Measurements from ENCODE around the gene CLTB. TPM values are rescaled to one million over a fixed set of nuclear protein-coding genes. Genes with fewer than 3 reads are reported as not detected.

CLTB gene
- total and polyA plus RNA-seq, 10 of the 15 experiments (the other 5 are each of a cell fraction or from before 2014, with no cell fraction given) = 1.6 to 52.8 (median 36.9) TPM

- peaks cover 0 to 3% of the 10 kb centered on the region in 2 experiments; a peak in 2 of 4 replicates for H3K36me3 ChIP-seq (ENCODE audit: control insufficient read depth in 2 of 2, insufficient read depth in 2 of 2, low read length in 1 of 2)
- no peak overlapping the region for H3K4me3 ChIP-seq
- no peak overlapping the region for H3K27ac ChIP-seq (ENCODE audit: control insufficient read depth, insufficient read depth)
- H3K27me3 ChIP-seq (replicated peaks in 1 of 2; ENCODE audit: control insufficient read depth in 2 of 2, insufficient read depth in 2 of 2, low read length in 1 of 2) = no peaks in the 10 kb centered on the region
- ChIA-PET POLR2A (no interaction called here), RAD21 (ENCODE audit: unreplicated experiment) (no interaction called here), CTCF (no interaction called here), SMC1A (ENCODE audit: uncharacterized antibody, unreplicated experiment) (no interaction called here)
- H2AFZ ChIP-seq (ENCODE audit: control insufficient read depth, low read depth, low read length) = no peak overlapping the region
- in situ Hi-C loops (cut with MboI) = no loop called here
- BruUV-seq (replicated peaks) = no TSS peak
- no peak overlapping the region for H3K9ac ChIP-seq (ENCODE audit: control insufficient read depth, insufficient read depth, low read length)
- H4K20me1 ChIP-seq (ENCODE audit: control insufficient read depth, insufficient read depth) = no peaks in the 10 kb centered on the region
- no peaks in the 10 kb centered on the region for H3K79me2 ChIP-seq (ENCODE audit: control insufficient read depth, insufficient read depth, low read length)
- DNase-seq (ENCODE audit: low read depth, low spot score) (no peak), FAIRE-seq (no peak), ATAC-seq (no peak)
- no peaks in the 10 kb centered on the region for H3K9me3 ChIP-seq (replicated peaks; ENCODE audit: control insufficient read depth, insufficient read depth, low read length)
- WGBS (ENCODE audit: insufficient coverage, insufficient replicate concordance, low lambda C conversion rate, missing lambda C conversion rate) = 69% methylated on average over 6 of the region's 6 CpGs
- TF ChIP-seq SMC3 (IDR thresholded peaks at IDR 0.05; ENCODE audit: borderline replicate concordance, low read length) = no peak
- no peak for TF ChIP-seq ZNF384 (IDR thresholded peaks at IDR 0.05; ENCODE audit: borderline replicate concordance, low read depth, low read length)
- TF ChIP-seq GATAD2B (conservative IDR thresholded peaks at IDR 0.05; ENCODE audit: low read depth) = no peak
- no peak for TF ChIP-seq ZBTB40 (IDR thresholded peaks at IDR 0.05; ENCODE audit: borderline replicate concordance)
- no peak for TF ChIP-seq CBFB (IDR thresholded peaks at IDR 0.05; ENCODE audit: low read depth)
- no peak for TF ChIP-seq RAD51 (IDR thresholded peaks at IDR 0.05)
- no peak for TF ChIP-seq RB1 (IDR thresholded peaks at IDR 0.05; ENCODE audit: borderline replicate concordance)
- no peaks in the 10 kb centered on the region for H3K4me1 ChIP-seq (ENCODE audit: control insufficient read depth, insufficient read depth, low read length)
- no peak overlapping the region for H3K4me2 ChIP-seq (ENCODE audit: control insufficient read depth, insufficient read depth)
- intact Hi-C loops (cut with micrococcal nuclease; ENCODE audit: unreplicated experiment) = no loop called here
Observed at GRCh38 chr5:176396330-176396729, 20.0 kb downstream of the CLTB start.

Data from GM12878 (cell line).